Endothelial cell of umbilical vein (primary cell): ENCODE results near the gene CCBE1. TPM values are rescaled to one million over a fixed set of nuclear protein-coding genes. Genes with fewer than 3 reads are reported as not detected.

Experiments
- BruUV-seq: library from RNA; stranded (reverse); fragments of 400-500 nt; replicated peaks from 2 replicates; lab custom pipeline; 2021; lab: Mats Ljungman, UMichigan
- CTCF ChIA-PET: fragments of 300-600, 350-600 bp; sonication (Branson Sonifier 250); formaldehyde crosslinking; loops from one replicate; lab custom pipeline; 2021; ENCODE audit warnings: antibody characterized with exemption, inconsistent platforms; lab: Charles Lee
- POLR2A ChIA-PET: fragments of 300-600, 350-600 bp; sonication (Branson Sonifier 250); formaldehyde crosslinking; loops from one replicate; lab custom pipeline; 2021; ENCODE audit warnings: antibody characterized with exemption, inconsistent platforms; lab: Charles Lee
- DNase-seq: peaks from one replicate; pipeline ENCODE4 v3.0.0-alpha.2; 2011; ENCODE audit warnings: low read depth, low spot score
- FAIRE-seq: peaks from 2 replicates; lab custom pipeline; 2011; peaks lifted over from hg19 to GRCh38; lab: Jason Lieb, UNC
- H2AFZ ChIP-seq: 2 replicates; pipeline ENCODE4 v1.6.0; 2012; ENCODE audit warnings: low read depth, low read length, control low read depth, inconsistent platforms
- H3K27ac ChIP-seq: 2 replicates; pipeline ENCODE4 v1.5.1; 2011; ENCODE audit warnings: low read depth, mild to moderate bottlenecking, control low read depth, low read length, moderate library complexity; ENCODE audit not compliant: insufficient read depth
- H3K27me3 ChIP-seq, 2 experiments: 2 replicates each; pipeline versions ENCODE4 v1.6.0 to v1.6.1; 2011; ENCODE audit warnings: low read length in 2 of 2, mixed read lengths in 1 of 2; ENCODE audit not compliant: control insufficient read depth in 2 of 2, insufficient read depth in 2 of 2
- H3K36me3 ChIP-seq, 2 experiments: 2 replicates in 1 of 2; 3 replicates in 1 of 2; pipeline ENCODE4 v1.5.1; 2011; ENCODE audit warnings: low read length in 2 of 2, mild to moderate bottlenecking in 1 of 2, moderate library complexity in 1 of 2; ENCODE audit not compliant: control insufficient read depth in 2 of 2, insufficient read depth in 2 of 2; ENCODE audit errors: extremely low read depth in 1 of 2
- H3K4me1 ChIP-seq: 3 replicates; pipeline ENCODE4 v1.5.1; 2011; ENCODE audit warnings: mild to moderate bottlenecking, low read length; ENCODE audit not compliant: control insufficient read depth, insufficient read depth; ENCODE audit errors: extremely low read depth
- H3K4me2 ChIP-seq: 2 replicates; pipeline ENCODE4 v1.6.1; 2011; ENCODE audit warnings: low read length, control low read depth, mixed read lengths; ENCODE audit not compliant: insufficient read depth
- H3K4me3 ChIP-seq, 3 experiments: fragments of 200-600 bp in 1 of 3; sonication (generic), shearing (Covaris generic) in 1 of 3; replicated peaks in 1 of 3; 2 replicates each; pipeline ENCODE4 v1.5.1; 2011 to 2016; ENCODE audit warnings: control low read depth in 3 of 3, low read length in 3 of 3, mild to moderate bottlenecking in 2 of 3, inconsistent platforms in 1 of 3, low read depth in 1 of 3, moderate library complexity in 1 of 3; ENCODE audit not compliant: insufficient read depth in 1 of 3
- H3K79me2 ChIP-seq: 2 replicates; pipeline ENCODE4 v1.6.0; 2012; ENCODE audit warnings: low read length, inconsistent platforms; ENCODE audit not compliant: control insufficient read depth, insufficient read depth
- H3K9ac ChIP-seq: replicated peaks from 2 replicates; pipeline ENCODE3; 2011; ENCODE audit warnings: low read length, control low read depth; ENCODE audit not compliant: insufficient read depth; ENCODE audit errors: extremely low read depth
- H3K9me1 ChIP-seq: replicated peaks from 3 replicates; pipeline ENCODE4 v1.6.0; 2011; ENCODE audit warnings: mild to moderate bottlenecking, low read length; ENCODE audit not compliant: control insufficient read depth, insufficient read depth; ENCODE audit errors: extremely low read depth
- H3K9me3 ChIP-seq: replicated peaks from 2 replicates; pipeline ENCODE4 v1.5.1; 2012; ENCODE audit warnings: low read length, inconsistent platforms; ENCODE audit not compliant: control insufficient read depth, insufficient read depth
- H4K20me1 ChIP-seq: replicated peaks from 2 replicates; pipeline ENCODE3; 2011; ENCODE audit warnings: mild to moderate bottlenecking, low read length; ENCODE audit not compliant: control insufficient read depth, insufficient read depth; ENCODE audit errors: extremely low read depth
- EZH2 ChIP-seq: IDR thresholded peaks from 2 replicates; pipeline ENCODE4 v1.6.1; 2012; ENCODE audit warnings: borderline replicate concordance, low read depth, mild to moderate bottlenecking, moderate library complexity, low read length, inconsistent platforms; ENCODE audit not compliant: severe bottlenecking
- FOS ChIP-seq: IDR thresholded peaks from 2 replicates; pipeline ENCODE4 v1.6.1; 2011; ENCODE audit warnings: mild to moderate bottlenecking, low read length, moderate library complexity, borderline replicate concordance; ENCODE audit not compliant: insufficient read depth
- GATA2 ChIP-seq: IDR thresholded peaks from 2 replicates; pipeline ENCODE4 v1.7.0; 2011; ENCODE audit warnings: low read depth, mild to moderate bottlenecking, moderate library complexity, mixed read lengths, low read length; ENCODE audit not compliant: insufficient read length, insufficient read depth
- JUN ChIP-seq: IDR thresholded peaks from 2 replicates; pipeline ENCODE4 v1.6.1; 2011; ENCODE audit warnings: borderline replicate concordance, low read depth; ENCODE audit not compliant: insufficient read length, insufficient read depth
- MAX ChIP-seq: IDR thresholded peaks from 2 replicates; pipeline ENCODE4 v1.6.1; 2011; ENCODE audit not compliant: insufficient read depth, insufficient read length
- MYC ChIP-seq: IDR thresholded peaks from one replicate; pipeline ENCODE4 v1.6.1; 2011; ENCODE audit warnings: mild to moderate bottlenecking, low read depth, low read length
- POLR2A ChIP-seq: IDR thresholded peaks from 2 replicates; pipeline ENCODE4 v1.6.1; 2012; ENCODE audit warnings: low read depth, mild to moderate bottlenecking, control low read depth, low read length
- POLR2AphosphoS5 ChIP-seq: IDR thresholded peaks from 2 replicates; pipeline ENCODE4 v1.6.1; 2012; ENCODE audit warnings: low read depth, mild to moderate bottlenecking, control low read depth, low read length, moderate library complexity; ENCODE audit not compliant: insufficient read depth
- dilution Hi-C: fragments of 300-500 bp; cut with MboI; formaldehyde crosslinking; loops from one replicate; pipeline ENCODE4 v1.15.0; 2019; ENCODE audit warnings: low sequenced_read_pairs; ENCODE audit not compliant: extremely low pct_ligation_motif_present
- intact Hi-C: fragments of 100-400 bp; cut with micrococcal nuclease; formaldehyde crosslinking; loops from one replicate; pipeline ENCODE4 v1.10.0; 2022
- polyA plus RNA-seq, 4 experiments: library from polyadenylated mRNA; depleted of rRNA in 3 of 4; stranded (reverse) in 3 of 4; unstranded in 1 of 4; fragments of >200 nt; gene quantifications; 2 replicates each; pipeline versions ENCODE4 v1.2.1 to v1.2.3, GENCODE V29; 2011 to 2012; ENCODE audit warnings: missing spikeins in 1 of 4
- total RNA-seq: library from RNA; stranded (reverse); gene quantifications from 2 replicates; pipeline ENCODE4 v1.2.3, GENCODE V29; 2021
- TF ChIP-seq, protein P1 (sequence below), 2 donors: IDR thresholded peaks; 1 replicate in 1 of 2; 2 replicates in 1 of 2; pipeline ENCODE4 v1.5.1; 2011; ENCODE audit warnings: low read length in 2 of 2, mild to moderate bottlenecking in 2 of 2, moderate library complexity in 2 of 2, control low read depth in 1 of 2, inconsistent platforms in 1 of 2, low read depth in 1 of 2; ENCODE audit not compliant: insufficient read depth in 1 of 2; ENCODE audit errors: extremely low read depth in 1 of 2

CCBE1 gene
- total and polyA plus RNA-seq, 2 donors (not counting 3 experiments of a cell fraction or from before 2014, with no cell fraction given), result 0.04 TPM; not detected in 1

- H4K20me1 ChIP-seq, result no peaks in the 10 kb centered on the region
- H3K9me1 ChIP-seq, result no peaks in the 10 kb centered on the region
- no peaks in the 10 kb centered on the region for H3K9me3 ChIP-seq
- dilution Hi-C loops (no loop called here), intact Hi-C loops (no loop called here)
- no peak overlapping the region for H3K4me3 ChIP-seq
- no peak overlapping the region for H2AFZ ChIP-seq
- no peaks in the 10 kb centered on the region for H3K4me1 ChIP-seq
- ChIA-PET CTCF (interaction anchor here (1.6 to 3.4 kb wide), 2 partner anchors 177 to 368 kb away, joined by 9 to 20 read pairs; no protein-coding TSS in a partner anchor), POLR2A (no interaction called here)
- FAIRE-seq (no peak), DNase-seq (no peak)
- TF ChIP-seq POLR2A (no peak), POLR2AphosphoS5 (no peak), FOS (no peak), MAX (no peak), GATA2 (no peak), MYC (no peak)
- no TSS peak for BruUV-seq
- H3K79me2 ChIP-seq, result no peaks in the 10 kb centered on the region
- H3K27ac ChIP-seq, result no peak overlapping the region
- no peaks in the 10 kb centered on the region for H3K27me3 ChIP-seq
- H3K9ac ChIP-seq, result no peak overlapping the region
- no peaks in the 10 kb centered on the region for H3K36me3 ChIP-seq
- no peak overlapping the region for H3K4me2 ChIP-seq
These were observed 242.1 kb downstream of the CCBE1 start for GRCh38 chr18:59454909-59455727.

GRCh38 chr18:59453468-59453961 lies 243.7 kb downstream of the CCBE1 start:
- intact Hi-C loops (no loop called here), dilution Hi-C loops (no loop called here)
- DNase-seq (no peak), FAIRE-seq (no peak)
- no peaks in the 10 kb centered on the region for H3K79me2 ChIP-seq
- no peaks in the 10 kb centered on the region for H3K9me1 ChIP-seq
- H3K9me3 ChIP-seq, result no peaks in the 10 kb centered on the region
- no peak overlapping the region for H2AFZ ChIP-seq
- no TSS peak for BruUV-seq
- H3K27ac ChIP-seq, result no peak overlapping the region
- no peak for TF ChIP-seq JUN
- no peak for TF ChIP-seq MAX
- TF ChIP-seq, protein P1, sequence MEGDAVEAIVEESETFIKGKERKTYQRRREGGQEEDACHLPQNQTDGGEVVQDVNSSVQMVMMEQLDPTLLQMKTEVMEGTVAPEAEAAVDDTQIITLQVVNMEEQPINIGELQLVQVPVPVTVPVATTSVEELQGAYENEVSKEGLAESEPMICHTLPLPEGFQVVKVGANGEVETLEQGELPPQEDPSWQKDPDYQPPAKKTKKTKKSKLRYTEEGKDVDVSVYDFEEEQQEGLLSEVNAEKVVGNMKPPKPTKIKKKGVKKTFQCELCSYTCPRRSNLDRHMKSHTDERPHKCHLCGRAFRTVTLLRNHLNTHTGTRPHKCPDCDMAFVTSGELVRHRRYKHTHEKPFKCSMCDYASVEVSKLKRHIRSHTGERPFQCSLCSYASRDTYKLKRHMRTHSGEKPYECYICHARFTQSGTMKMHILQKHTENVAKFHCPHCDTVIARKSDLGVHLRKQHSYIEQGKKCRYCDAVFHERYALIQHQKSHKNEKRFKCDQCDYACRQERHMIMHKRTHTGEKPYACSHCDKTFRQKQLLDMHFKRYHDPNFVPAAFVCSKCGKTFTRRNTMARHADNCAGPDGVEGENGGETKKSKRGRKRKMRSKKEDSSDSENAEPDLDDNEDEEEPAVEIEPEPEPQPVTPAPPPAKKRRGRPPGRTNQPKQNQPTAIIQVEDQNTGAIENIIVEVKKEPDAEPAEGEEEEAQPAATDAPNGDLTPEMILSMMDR (IDR thresholded peaks at IDR 0.05; ENCODE audit: extremely low read depth in 1 of 2, insufficient read depth in 1 of 2, low read depth in 1 of 2, low read length in 2 of 2), result no peak
- TF ChIP-seq MYC, result no peak
- TF ChIP-seq GATA2, result no peak
- TF ChIP-seq FOS, result no peak
- no peak for TF ChIP-seq EZH2
- CTCF ChIA-PET, result interaction anchor here (0.6 to 3.4 kb wide), 5 partner anchors 8 to 370 kb away, joined by 3 to 20 read pairs (median 3); no protein-coding TSS in a partner anchor
- H3K4me1 ChIP-seq, result no peaks in the 10 kb centered on the region
- POLR2A ChIA-PET, result no interaction called here
- H3K36me3 ChIP-seq, result no peaks in the 10 kb centered on the region
- H3K9ac ChIP-seq, result no peak overlapping the region
- H3K27me3 ChIP-seq, result no peaks in the 10 kb centered on the region
- H4K20me1 ChIP-seq, result no peaks in the 10 kb centered on the region
- H3K4me3 ChIP-seq, result no peak overlapping the region
- no peak overlapping the region for H3K4me2 ChIP-seq
